Trophoblast cell (in vitro differentiated cells and primary cell): ENCODE data around the gene POU1F1.

Experiments used
- DNase-seq, 2 donors: peaks; one replicate each; pipeline ENCODE4 v3.0.0-alpha.2; 2016
- H2AFZ ChIP-seq: 2 replicates; pipeline ENCODE4 v1.6.1; 2013; ENCODE audit warnings: low read length, moderate library complexity, mild to moderate bottlenecking; ENCODE audit not compliant: insufficient read depth, poor library complexity
- H2AK5ac ChIP-seq: 2 replicates; pipeline ENCODE4 v1.6.1; 2013; ENCODE audit warnings: mild to moderate bottlenecking, low read length
- H2BK120ac ChIP-seq: 2 replicates; pipeline ENCODE4 v1.6.1; 2013; ENCODE audit warnings: low read length, mild to moderate bottlenecking, moderate library complexity; ENCODE audit not compliant: insufficient read depth, poor library complexity
- H2BK12ac ChIP-seq: 2 replicates; pipeline ENCODE4 v1.6.1; 2013; ENCODE audit warnings: mild to moderate bottlenecking, low read length, moderate library complexity
- H2BK5ac ChIP-seq: 2 replicates; pipeline ENCODE4 v1.6.1; 2013; ENCODE audit warnings: low read length, low read depth, moderate library complexity, mild to moderate bottlenecking; ENCODE audit not compliant: poor library complexity
- H3K14ac ChIP-seq: 2 replicates; pipeline ENCODE4 v1.6.1; 2013; ENCODE audit warnings: mild to moderate bottlenecking, low read length
- H3K18ac ChIP-seq: 2 replicates; pipeline ENCODE4 v1.6.1; 2013; ENCODE audit warnings: mild to moderate bottlenecking, low read length
- H3K23ac ChIP-seq: 2 replicates; pipeline ENCODE4 v1.6.1; 2013; ENCODE audit warnings: low read length
- H3K27ac ChIP-seq: 2 replicates; pipeline ENCODE4 v1.5.1; 2013; ENCODE audit warnings: low read depth, mild to moderate bottlenecking, inconsistent platforms, low read length, moderate library complexity
- H3K27me3 ChIP-seq: 2 replicates; pipeline ENCODE4 v1.6.1; 2013; ENCODE audit warnings: inconsistent platforms, mild to moderate bottlenecking, low read length, moderate library complexity; ENCODE audit not compliant: insufficient read depth
- H3K36me3 ChIP-seq, 2 experiments: 1 replicate in 1 of 2; 2 replicates in 1 of 2; pipeline ENCODE4 v1.6.1; 2013; ENCODE audit warnings: low read length in 2 of 2, mild to moderate bottlenecking in 2 of 2, moderate library complexity in 1 of 2; ENCODE audit not compliant: insufficient read depth in 2 of 2, control insufficient read depth in 1 of 2
- H3K4ac ChIP-seq: 2 replicates; pipeline ENCODE4 v1.6.1; 2013; ENCODE audit warnings: low read depth, mild to moderate bottlenecking, low read length, moderate library complexity
- H3K4me1 ChIP-seq, 2 experiments: 1 replicate in 1 of 2; 2 replicates in 1 of 2; pipeline ENCODE4 v1.6.1; 2013; ENCODE audit warnings: low read length in 2 of 2, mild to moderate bottlenecking in 2 of 2, moderate library complexity in 1 of 2; ENCODE audit not compliant: insufficient read depth in 2 of 2, control insufficient read depth in 1 of 2
- H3K4me2 ChIP-seq: 2 replicates; pipeline ENCODE4 v1.6.1; 2013; ENCODE audit warnings: inconsistent platforms, mild to moderate bottlenecking, low read length, moderate library complexity
- H3K4me3 ChIP-seq: 2 replicates; pipeline ENCODE4 v1.5.1; 2013; ENCODE audit warnings: mild to moderate bottlenecking, low read depth, low read length, inconsistent platforms
- H3K79me1 ChIP-seq: one replicate; pipeline ENCODE4 v1.6.1; 2013; ENCODE audit warnings: low read length
- H3K79me2 ChIP-seq: 2 replicates; pipeline ENCODE4 v1.6.1; 2013; ENCODE audit warnings: low read length, mild to moderate bottlenecking; ENCODE audit not compliant: control insufficient read depth, insufficient read depth, poor library complexity
- H3K9ac ChIP-seq: 2 replicates; pipeline ENCODE4 v1.6.1; 2013; ENCODE audit warnings: mild to moderate bottlenecking, low read length
- H3K9me3 ChIP-seq: 2 replicates; pipeline ENCODE4 v1.6.1; 2013; ENCODE audit warnings: low read depth, mild to moderate bottlenecking, control low read depth, inconsistent platforms, low read length; ENCODE audit not compliant: insufficient read depth
- H4K12ac ChIP-seq: 2 replicates; pipeline ENCODE4 v1.6.1; 2013; ENCODE audit warnings: low read depth, mild to moderate bottlenecking, low read length, moderate library complexity
- H4K8ac ChIP-seq: 2 replicates; pipeline ENCODE4 v1.6.1; 2013; ENCODE audit warnings: low read depth, mild to moderate bottlenecking, low read length, moderate library complexity
- H4K91ac ChIP-seq: one replicate; pipeline ENCODE4 v1.6.1; 2013; ENCODE audit warnings: low read depth, mild to moderate bottlenecking, low read length, moderate library complexity
- WGBS: extraction: QIAGEN DNeasy Blood & Tissue Kit; methylation state at CpG from one replicate; pipeline ENCODE4 v1.1.7; 2013; ENCODE audit warnings: missing lambda C conversion rate; ENCODE audit not compliant: insufficient read length, insufficient coverage; ENCODE audit errors: extremely low coverage; 5-methylcytosine and 5-hydroxymethylcytosine counted together

Gene POU1F1

GRCh38 chr3:87317779-87318178 lies 41.4 kb upstream of the POU1F1 start:
- no peak overlapping the region for H2BK12ac ChIP-seq
- H3K4ac ChIP-seq = no peak overlapping the region
- no peak overlapping the region for H3K27ac ChIP-seq
- no peaks in the 10 kb centered on the region for H3K27me3 ChIP-seq
- peak in 1 of 2 donors; percentile 22 for DNase-seq
- no peaks in the 10 kb centered on the region for H3K36me3 ChIP-seq
- no peak overlapping the region for H3K4me2 ChIP-seq
- H4K91ac ChIP-seq = no peak overlapping the region
- no peak overlapping the region for H4K8ac ChIP-seq
- H3K9ac ChIP-seq = no peak overlapping the region
- no peak overlapping the region for H2AK5ac ChIP-seq
- H3K14ac ChIP-seq = no peak overlapping the region
- H3K23ac ChIP-seq = no peak overlapping the region
- H3K79me2 ChIP-seq = no peaks in the 10 kb centered on the region
- peaks cover 0 to 3% of the 10 kb centered on the region in 2 experiments for H3K4me1 ChIP-seq
- no peak overlapping the region for H3K4me3 ChIP-seq
- no peak overlapping the region for H4K12ac ChIP-seq
- no peak overlapping the region for H2AFZ ChIP-seq
- no CpG with 5 or more reads among the region's 4 CpGs for WGBS
- no peaks in the 10 kb centered on the region for H3K79me1 ChIP-seq
- no peak overlapping the region for H2BK5ac ChIP-seq
- no peak overlapping the region for H3K18ac ChIP-seq
- H2BK120ac ChIP-seq = no peak overlapping the region
- H3K9me3 ChIP-seq = no peaks in the 10 kb centered on the region

GRCh38 chr3:87313641-87314040 lies 37.3 kb upstream of the POU1F1 start:
- Histone ChIP-seq H3K27ac (no peak overlapping the region), H3K79me1 (no peaks in the 10 kb centered on the region), H3K27me3 (no peaks in the 10 kb centered on the region), H4K8ac (no peak overlapping the region), H3K9me3 (no peaks in the 10 kb centered on the region), H3K18ac (no peak overlapping the region), H4K91ac (no peak overlapping the region), H2BK5ac (no peak overlapping the region), H3K79me2 (no peaks in the 10 kb centered on the region), H2AFZ (no peak overlapping the region), H3K4me3 (no peak overlapping the region), H3K36me3 (no peaks in the 10 kb centered on the region), H2AK5ac (no peak overlapping the region), H3K4ac (no peak overlapping the region), H3K9ac (no peak overlapping the region), H3K14ac (no peak overlapping the region), H3K4me1 (no peaks in the 10 kb centered on the region), H3K4me2 (no peak overlapping the region), H2BK120ac (no peak overlapping the region), H4K12ac (no peak overlapping the region), H2BK12ac (no peak overlapping the region), H3K23ac (no peak overlapping the region)
- WGBS = no CpG with 5 or more reads among the region's 1 CpG
- DNase-seq = no peak

GRCh38 chr3:87311309-87311708 lies 34.9 kb upstream of the POU1F1 start:
- Histone ChIP-seq H3K9ac (no peak overlapping the region), H3K4ac (no peak overlapping the region)

GRCh38 chr3:87309601-87310000 lies 33.2 kb upstream of the POU1F1 start:
- no CpG with 5 or more reads among the region's 3 CpGs for WGBS
- no peak overlapping the region for H2BK5ac ChIP-seq
- no peak overlapping the region for H2AFZ ChIP-seq

More at GRCh38 chr3:87311309-87311708, 34.9 kb upstream of the POU1F1 start:
- H3K18ac ChIP-seq = no peak overlapping the region
- no peak overlapping the region for H2BK12ac ChIP-seq
- no peak overlapping the region for H3K23ac ChIP-seq
- H3K4me3 ChIP-seq = no peak overlapping the region
- no peak overlapping the region for H4K12ac ChIP-seq
- no peak overlapping the region for H3K4me2 ChIP-seq
- DNase-seq = no peak
- H3K4me1 ChIP-seq = no peaks in the 10 kb centered on the region
- H3K27me3 ChIP-seq = no peaks in the 10 kb centered on the region
- no peaks in the 10 kb centered on the region for H3K79me1 ChIP-seq
- H2BK5ac ChIP-seq = no peak overlapping the region
- H2AFZ ChIP-seq = no peak overlapping the region
- no peaks in the 10 kb centered on the region for H3K79me2 ChIP-seq
- H4K8ac ChIP-seq = no peak overlapping the region
- H2AK5ac ChIP-seq = no peak overlapping the region
- no peak overlapping the region for H3K14ac ChIP-seq
- WGBS = no CpG with 5 or more reads among the region's 1 CpG
- H3K27ac ChIP-seq = no peak overlapping the region
- no peak overlapping the region for H2BK120ac ChIP-seq
- no peak overlapping the region for H4K91ac ChIP-seq
- no peaks in the 10 kb centered on the region for H3K36me3 ChIP-seq
- H3K9me3 ChIP-seq = no peaks in the 10 kb centered on the region

More at GRCh38 chr3:87309601-87310000, 33.2 kb upstream of the POU1F1 start:
- Histone ChIP-seq H3K27me3 (no peaks in the 10 kb centered on the region), H3K4ac (no peak overlapping the region), H3K14ac (no peak overlapping the region), H3K4me3 (no peak overlapping the region), H2BK120ac (no peak overlapping the region), H4K12ac (no peak overlapping the region), H3K27ac (no peak overlapping the region), H3K79me1 (no peaks in the 10 kb centered on the region), H2AK5ac (no peak overlapping the region), H2BK12ac (no peak overlapping the region), H3K36me3 (no peaks in the 10 kb centered on the region), H3K4me1 (no peaks in the 10 kb centered on the region), H3K9ac (peak overlapping the region; percentile 70), H4K91ac (no peak overlapping the region), H3K79me2 (no peaks in the 10 kb centered on the region), H3K23ac (no peak overlapping the region), H4K8ac (no peak overlapping the region), H3K18ac (no peak overlapping the region), H3K4me2 (no peak overlapping the region), H3K9me3 (no peaks in the 10 kb centered on the region)
- no peak for DNase-seq
